PC-3 (cell line): ENCODE data around the gene SFXN2. TPM values are rescaled to one million over a fixed set of nuclear protein-coding genes. Genes with fewer than 3 reads are reported as not detected.
"Not testable (repeated sequence)": the region's sequence is repeated elsewhere in the genome, so short reads cannot be mapped to it uniquely, and the experiment has no call there.

Experiments
- ATAC-seq: fragments of 200-7000 bp; cut with Tn5 transposase; 2 replicates; pipeline ENCODE4 v1.9.1; 2020; ENCODE audit warnings: mild to moderate bottlenecking, moderate library complexity
- BruUV-seq: library from RNA; stranded (reverse); fragments of 400-500 nt; replicated peaks from 2 replicates; lab custom pipeline; 2021; lab: Mats Ljungman, UMichigan
- CTCF ChIA-PET: fragments of 300-600 bp; sonication (Branson Sonifier 250); formaldehyde crosslinking; loops from one replicate; lab custom pipeline; 2022; ENCODE audit warnings: antibody characterized with exemption; lab: Charles Lee
- POLR2A ChIA-PET: fragments of 300-600 bp; sonication (Branson Sonifier 250); formaldehyde crosslinking; loops from one replicate; lab custom pipeline; 2022; ENCODE audit warnings: antibody characterized with exemption; ENCODE audit not compliant: unreplicated experiment; lab: Charles Lee
- DNase-seq: peaks from one replicate; pipeline ENCODE4 v3.0.0-alpha.2; 2015
- H2AFZ ChIP-seq: fragments of 300-600 bp; sonication (generic); 2 replicates; pipeline ENCODE4 v1.6.0; 2016; ENCODE audit warnings: antibody characterized with exemption, low read length
- H3F3A ChIP-seq: fragments of 300-600 bp; sonication (generic); one replicate; pipeline ENCODE4 v1.6.0; 2017; ENCODE audit warnings: antibody characterized with exemption, low read length, control low read depth, mild to moderate bottlenecking; ENCODE audit not compliant: unreplicated experiment
- H3K27ac ChIP-seq: fragments of 300-600 bp; sonication (generic); 2 replicates; pipeline ENCODE4 v1.5.1; 2016; ENCODE audit warnings: mild to moderate bottlenecking, low read length
- H3K27me3 ChIP-seq: fragments of 300-600 bp; sonication (generic); 2 replicates; pipeline ENCODE4 v1.6.1; 2016; ENCODE audit warnings: low read length, mixed read lengths
- H3K36me3 ChIP-seq: fragments of 300-600 bp; sonication (generic); 2 replicates; pipeline ENCODE4 v1.6.1; 2016; ENCODE audit warnings: low read depth, mixed run types, low read length, mixed read lengths
- H3K4me1 ChIP-seq: fragments of 300-600 bp; sonication (generic); 2 replicates; pipeline ENCODE4 v1.5.1; 2016; ENCODE audit warnings: low read length; ENCODE audit not compliant: insufficient read depth
- H3K4me2 ChIP-seq: fragments of 300-600 bp; sonication (generic); 2 replicates; pipeline ENCODE4 v1.6.0; 2016; ENCODE audit warnings: low read length
- H3K4me3 ChIP-seq: fragments of 300-600 bp; sonication (generic); 2 replicates; pipeline ENCODE4 v1.5.1; 2016; ENCODE audit warnings: mild to moderate bottlenecking, low read length, mixed read lengths
- H3K79me2 ChIP-seq: fragments of 300-600 bp; sonication (generic); 2 replicates; pipeline ENCODE4 v1.6.1; 2017; ENCODE audit warnings: low read length, mixed read lengths
- H3K9ac ChIP-seq: fragments of 300-600 bp; sonication (generic); 2 replicates; pipeline ENCODE4 v1.6.0; 2016; ENCODE audit warnings: mild to moderate bottlenecking, low read length
- H3K9me2 ChIP-seq: fragments of 300-600 bp; sonication (generic); replicated peaks from 2 replicates; pipeline ENCODE4 v1.6.1; 2016; ENCODE audit warnings: mixed run types, low read length, mixed read lengths
- H3K9me3 ChIP-seq: fragments of 300-600 bp; sonication (generic); 2 replicates; pipeline ENCODE4 v1.6.1; 2016; ENCODE audit warnings: low read length, mixed read lengths
- H4K20me1 ChIP-seq: fragments of 300-600 bp; sonication (generic); 2 replicates; pipeline ENCODE4 v1.6.1; 2016; ENCODE audit warnings: low read length, mixed read lengths
- CTCF ChIP-seq: fragments of 300-600 bp; sonication (generic); conservative IDR thresholded peaks from 2 replicates; pipeline ENCODE4 v1.5.1; 2017; ENCODE audit warnings: antibody characterized with exemption, low read depth, mild to moderate bottlenecking, low read length
- EZH2 ChIP-seq: fragments of 300-600 bp; sonication (generic); IDR thresholded peaks from one replicate; pipeline ENCODE4 v1.6.1; 2017; ENCODE audit warnings: antibody characterized with exemption, mild to moderate bottlenecking, low read length; ENCODE audit not compliant: unreplicated experiment
- EZH2phosphoT487 ChIP-seq: fragments of 300-600 bp; sonication (generic); IDR thresholded peaks from 2 replicates; pipeline ENCODE4 v1.6.1; 2018; ENCODE audit warnings: mild to moderate bottlenecking, antibody characterized with exemption, low read length, borderline replicate concordance
- intact Hi-C: fragments of 100-400 bp; cut with micrococcal nuclease; formaldehyde crosslinking; loops from 2 replicates; pipeline ENCODE4 v1.9.0; 2023
- total RNA-seq: library from RNA; depleted of rRNA; stranded (reverse); fragments of >200 nt; gene quantifications from 2 replicates; pipeline ENCODE4 v1.2.3, GENCODE V29; 2014

SFXN2 gene
- total RNA-seq, 1 experiment from 2014 or later, result 10.3 TPM

- ChIA-PET CTCF (no interaction called here), POLR2A (no interaction called here)
- H3K9ac ChIP-seq, result no peak overlapping the region
- no peaks in the 10 kb centered on the region; the same call in 1 of the 2 replicates for H3K4me1 ChIP-seq
- TF ChIP-seq EZH2phosphoT487 (no peak), EZH2 (no peak), CTCF (no peak)
- peak overlapping the region; percentile 12; the same call in 1 of the 2 replicates for H3K27ac ChIP-seq
- no peak overlapping the region for H2AFZ ChIP-seq
- no peaks in the 10 kb centered on the region for H3F3A ChIP-seq
- no peak overlapping the region for H3K4me2 ChIP-seq
- H3K27me3 ChIP-seq, result no peaks in the 10 kb centered on the region
- peaks cover 11% of the 10 kb centered on the region; the same call in 1 of the 2 replicates for H3K79me2 ChIP-seq
- no TSS peak for BruUV-seq
- no peak overlapping the region for H3K4me3 ChIP-seq
- H3K36me3 ChIP-seq, result no peaks in the 10 kb centered on the region
- no peaks in the 10 kb centered on the region for H4K20me1 ChIP-seq
- no peak for DNase-seq
- ATAC-seq, result no peak
- intact Hi-C loops, result loop anchor here (1.0 kb wide), 1 partner anchor 16 kb away; no protein-coding TSS in a partner anchor
- no peaks in the 10 kb centered on the region for H3K9me2 ChIP-seq
- H3K9me3 ChIP-seq, result no peaks in the 10 kb centered on the region
Measured at GRCh38 chr10:102753718-102754117, 39.3 kb downstream of the SFXN2 start.

GRCh38 chr10:102757323-102757722, 42.9 kb downstream of the SFXN2 start:
- no peak for ATAC-seq
- no peaks in the 10 kb centered on the region for H4K20me1 ChIP-seq
- TF ChIP-seq EZH2phosphoT487 (no peak), CTCF (no peak), EZH2 (no peak)
- H3K9me2 ChIP-seq, result no peaks in the 10 kb centered on the region
- ChIA-PET POLR2A (no interaction called here), CTCF (no interaction called here)
- no peaks in the 10 kb centered on the region for H3F3A ChIP-seq
- no peak for DNase-seq
- H3K36me3 ChIP-seq, result no peaks in the 10 kb centered on the region
- intact Hi-C loops, result no loop called here
- no peak overlapping the region for H3K27ac ChIP-seq
- no peak overlapping the region for H3K9ac ChIP-seq
- H2AFZ ChIP-seq, result no peak overlapping the region
- no peaks in the 10 kb centered on the region; the same call in 1 of the 2 replicates for H3K4me1 ChIP-seq
- H3K4me2 ChIP-seq, result no peak overlapping the region
- H3K4me3 ChIP-seq, result no peak overlapping the region
- peaks cover 14% of the 10 kb centered on the region; the same call in 1 of the 2 replicates for H3K79me2 ChIP-seq
- no TSS peak for BruUV-seq
- H3K27me3 ChIP-seq, result no peaks in the 10 kb centered on the region
- no peaks in the 10 kb centered on the region for H3K9me3 ChIP-seq

GRCh38 chr10:102758240-102758932, 44.0 kb downstream of the SFXN2 start:
- CTCF ChIA-PET, result no interaction called here
- TF ChIP-seq CTCF (no peak), EZH2phosphoT487 (no peak), EZH2 (no peak)
- no peak overlapping the region for H3K4me3 ChIP-seq
- H3K9me3 ChIP-seq, result no peaks in the 10 kb centered on the region
- intact Hi-C loops, result no loop called here
- H2AFZ ChIP-seq, result no peak overlapping the region
- H3K27me3 ChIP-seq, result no peaks in the 10 kb centered on the region
- H3K9ac ChIP-seq, result no peak overlapping the region
- H4K20me1 ChIP-seq, result no peaks in the 10 kb centered on the region
- H3F3A ChIP-seq, result no peaks in the 10 kb centered on the region
- no peak overlapping the region for H3K27ac ChIP-seq
- BruUV-seq, result no TSS peak
- ATAC-seq, result no peak
- DNase-seq, result no peak
- no peak overlapping the region for H3K4me2 ChIP-seq
- H3K4me1 ChIP-seq, result no peaks in the 10 kb centered on the region; the same call in 1 of the 2 replicates
- H3K36me3 ChIP-seq, result no peaks in the 10 kb centered on the region
- H3K9me2 ChIP-seq, result no peaks in the 10 kb centered on the region
- peaks cover 10% of the 10 kb centered on the region; the same call in 1 of the 2 replicates for H3K79me2 ChIP-seq
- POLR2A ChIA-PET, result no interaction called here

GRCh38 chr10:102758933-102759262, 44.5 kb downstream of the SFXN2 start:
- DNase-seq, H3K9me2 ChIP-seq, H3F3A ChIP-seq, H4K20me1 ChIP-seq, CTCF ChIA-PET, ATAC-seq, H2AFZ ChIP-seq, H3K9me3 ChIP-seq, BruUV-seq, POLR2A ChIA-PET, H3K79me2 ChIP-seq, H3K4me1 ChIP-seq, H3K27me3 ChIP-seq, H3K9ac ChIP-seq, H3K4me2 ChIP-seq, H3K4me3 ChIP-seq, intact Hi-C loops, H3K36me3 ChIP-seq, H3K27ac ChIP-seq: not testable (repeated sequence)
